Measurements from ENCODE around the gene TBC1D22A.

The TBC1D22A gene

DNA sequence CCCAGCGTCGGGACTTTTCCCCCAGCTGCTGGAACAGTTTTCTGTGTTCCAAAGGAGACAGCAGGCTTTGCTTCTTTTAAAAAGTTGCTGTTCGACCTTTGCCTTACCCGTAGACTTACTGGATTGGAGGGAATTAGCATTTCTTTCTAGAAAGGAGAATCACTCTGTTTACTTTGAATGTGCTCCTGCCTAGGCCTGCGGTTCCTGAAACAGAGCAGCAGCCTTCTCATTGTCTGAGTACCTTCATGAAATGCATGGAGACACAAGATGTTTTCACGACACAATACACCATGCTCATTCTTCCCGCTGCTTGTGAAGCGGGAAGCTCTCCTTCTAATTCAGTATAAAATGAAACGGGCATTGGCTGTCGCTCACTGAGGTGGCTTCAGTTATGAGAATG, 196.2 kb downstream of the TBC1D22A start:
- no peak for DNase-seq (ENCODE audit: low read depth)

DNA sequence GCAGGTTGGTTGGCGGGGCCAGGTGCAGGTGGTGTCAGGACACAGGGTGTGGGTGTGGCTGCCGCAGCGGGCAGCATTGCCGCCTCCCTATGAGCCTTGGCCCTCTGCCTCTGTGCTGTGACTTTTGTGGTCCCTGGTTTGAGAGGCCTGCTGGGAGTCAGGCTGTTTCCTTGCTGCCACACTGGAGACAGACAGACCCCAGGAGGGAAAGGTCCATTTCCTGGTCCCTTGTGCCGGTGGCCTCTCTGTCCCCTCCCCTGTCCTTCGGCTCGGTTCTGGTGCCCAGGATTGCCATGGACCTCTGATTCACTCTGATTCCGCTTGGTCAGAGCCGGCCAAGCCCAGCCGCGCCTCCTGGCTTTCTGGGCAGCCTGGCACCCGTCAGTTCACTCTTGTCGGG, 196.9 kb downstream of the TBC1D22A start:
- DNase-seq (ENCODE audit: low read depth): no peak

DNA sequence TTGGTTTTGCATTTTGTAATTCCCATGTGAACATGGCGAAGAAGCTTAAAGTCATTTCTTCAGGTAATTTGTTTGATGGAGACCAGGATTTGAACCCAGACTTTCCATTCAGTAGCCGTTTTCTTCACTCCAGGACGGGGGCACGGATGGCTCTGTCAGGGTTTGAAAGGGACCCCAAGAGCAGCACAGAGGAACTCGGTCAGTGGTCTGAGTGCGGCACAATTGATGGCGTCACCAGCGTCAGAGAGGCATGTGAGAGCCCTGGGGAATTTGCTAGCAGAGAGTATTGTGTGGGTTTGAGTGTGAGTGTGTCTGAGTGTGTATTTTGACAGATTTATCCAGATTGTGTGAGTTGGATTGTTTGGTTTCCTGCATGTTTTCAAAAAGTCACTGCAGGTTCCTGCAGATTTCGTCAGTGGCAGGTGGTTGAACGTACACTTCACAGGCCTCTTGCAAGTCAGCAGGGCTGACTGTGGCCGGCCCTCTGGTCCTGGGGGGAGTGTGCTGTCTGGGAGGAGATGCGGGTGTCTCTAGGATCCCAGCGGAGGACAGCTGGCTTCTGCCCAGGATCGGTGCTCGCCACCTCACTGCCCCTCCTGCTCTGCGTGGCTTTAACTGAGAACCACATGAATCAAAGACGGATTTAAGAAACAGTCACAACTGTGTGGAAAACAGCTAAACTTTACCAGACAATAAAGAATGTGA, 199.3 kb downstream of the TBC1D22A start:
- no peak for DNase-seq (ENCODE audit: low read depth)

DNA sequence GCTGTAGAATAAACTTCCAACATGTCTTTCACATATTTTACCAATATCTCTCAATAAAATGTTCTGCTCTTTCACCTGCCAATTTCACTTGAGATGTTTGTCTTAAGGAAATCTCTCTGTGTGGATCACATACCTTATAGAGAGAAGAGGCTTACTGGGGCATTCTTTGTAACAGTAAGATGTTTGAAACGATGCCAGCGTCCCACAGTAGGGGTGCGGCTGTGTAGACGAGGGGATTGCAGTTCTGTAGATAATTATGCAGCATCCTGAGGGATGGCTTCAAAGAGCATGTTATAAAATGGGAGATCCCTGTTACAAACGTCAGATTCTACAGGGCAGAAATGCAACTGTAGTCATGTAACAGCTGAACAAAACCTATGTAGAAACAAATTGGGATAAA, 200.0 kb downstream of the TBC1D22A start:
- no peak for DNase-seq (ENCODE audit: low read depth)

DNA sequence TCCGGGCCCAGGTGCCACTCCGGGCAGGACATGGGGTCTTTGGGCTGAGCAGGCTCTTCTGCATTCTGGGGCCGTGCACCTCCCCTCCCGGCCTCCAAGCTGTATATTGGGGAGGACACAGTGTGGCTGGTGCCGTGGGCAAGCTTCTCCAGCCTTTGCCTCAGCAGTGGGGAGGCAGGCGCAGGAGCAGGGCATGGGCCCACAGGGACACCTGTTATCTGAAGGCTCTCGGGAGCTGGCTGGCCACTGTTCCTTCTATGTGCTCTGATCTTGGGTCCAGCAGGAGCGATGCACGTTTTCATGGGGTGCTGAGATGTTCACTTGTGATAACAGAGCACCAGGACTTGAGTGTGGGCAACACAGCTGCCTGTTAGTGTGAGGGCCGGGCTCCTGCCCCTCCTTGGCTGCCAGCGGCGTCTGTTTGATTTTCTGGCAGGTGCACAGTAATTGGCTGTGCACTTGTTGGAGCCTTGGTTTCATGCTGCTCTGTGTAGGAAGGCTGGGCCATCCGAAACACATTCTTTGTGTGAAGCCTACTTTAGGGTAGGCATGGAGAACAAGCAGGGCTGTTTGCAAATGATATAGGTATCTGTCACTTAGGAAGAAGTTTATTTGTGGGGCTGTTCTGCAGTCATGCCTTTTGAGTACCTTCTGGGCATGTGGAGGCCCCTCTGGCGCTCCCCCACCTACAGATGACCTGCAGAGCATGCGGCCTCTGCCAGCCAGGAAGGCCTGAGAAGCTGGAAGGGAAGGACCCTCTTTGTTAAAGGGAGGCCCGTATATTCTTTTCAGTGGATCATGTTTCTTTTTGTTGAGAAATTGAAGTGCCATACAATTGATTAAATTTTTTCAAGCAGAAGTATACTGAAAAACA, 201.5 kb downstream of the TBC1D22A start:
- DNase-seq (ENCODE audit: low read depth): no peak

DNA sequence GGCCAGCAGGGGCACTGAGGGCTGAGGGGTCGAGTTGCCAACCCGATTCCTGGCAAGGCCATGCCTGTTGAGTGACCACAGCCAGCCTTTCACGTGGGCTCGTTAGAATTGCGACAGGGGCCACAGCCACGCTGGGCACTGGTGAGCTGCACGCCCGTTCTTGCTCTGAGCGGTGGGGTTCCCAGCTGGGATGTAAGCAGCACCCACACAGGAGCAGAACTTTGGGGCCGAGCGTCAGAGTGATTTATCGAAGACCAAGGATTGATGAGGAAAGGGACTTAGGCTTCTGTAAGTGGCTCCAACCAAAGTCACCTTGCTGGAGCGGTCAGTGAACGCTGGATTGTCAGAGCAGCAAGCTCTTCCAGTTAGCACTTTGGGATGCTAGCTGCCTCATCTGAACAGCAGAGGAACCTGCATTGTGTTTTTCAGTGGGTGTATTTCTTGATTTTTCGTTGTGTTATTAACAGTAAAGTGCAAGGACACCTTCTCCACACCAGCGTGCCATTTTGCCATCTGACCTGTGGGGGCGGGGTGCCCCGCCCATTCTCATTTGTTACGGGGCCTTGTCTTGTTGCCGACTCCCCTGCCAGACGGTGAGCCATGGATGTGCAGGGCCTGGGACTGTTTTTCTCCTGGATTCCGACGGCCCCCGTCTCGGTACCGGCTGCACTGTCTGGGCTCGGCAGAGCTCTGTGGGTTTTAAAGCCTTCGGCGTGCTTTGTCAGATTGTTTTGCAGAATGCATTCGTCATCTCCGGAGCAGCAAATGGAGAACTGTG, 202.5 kb downstream of the TBC1D22A start:
- DNase-seq (ENCODE audit: low read depth): no peak

DNA sequence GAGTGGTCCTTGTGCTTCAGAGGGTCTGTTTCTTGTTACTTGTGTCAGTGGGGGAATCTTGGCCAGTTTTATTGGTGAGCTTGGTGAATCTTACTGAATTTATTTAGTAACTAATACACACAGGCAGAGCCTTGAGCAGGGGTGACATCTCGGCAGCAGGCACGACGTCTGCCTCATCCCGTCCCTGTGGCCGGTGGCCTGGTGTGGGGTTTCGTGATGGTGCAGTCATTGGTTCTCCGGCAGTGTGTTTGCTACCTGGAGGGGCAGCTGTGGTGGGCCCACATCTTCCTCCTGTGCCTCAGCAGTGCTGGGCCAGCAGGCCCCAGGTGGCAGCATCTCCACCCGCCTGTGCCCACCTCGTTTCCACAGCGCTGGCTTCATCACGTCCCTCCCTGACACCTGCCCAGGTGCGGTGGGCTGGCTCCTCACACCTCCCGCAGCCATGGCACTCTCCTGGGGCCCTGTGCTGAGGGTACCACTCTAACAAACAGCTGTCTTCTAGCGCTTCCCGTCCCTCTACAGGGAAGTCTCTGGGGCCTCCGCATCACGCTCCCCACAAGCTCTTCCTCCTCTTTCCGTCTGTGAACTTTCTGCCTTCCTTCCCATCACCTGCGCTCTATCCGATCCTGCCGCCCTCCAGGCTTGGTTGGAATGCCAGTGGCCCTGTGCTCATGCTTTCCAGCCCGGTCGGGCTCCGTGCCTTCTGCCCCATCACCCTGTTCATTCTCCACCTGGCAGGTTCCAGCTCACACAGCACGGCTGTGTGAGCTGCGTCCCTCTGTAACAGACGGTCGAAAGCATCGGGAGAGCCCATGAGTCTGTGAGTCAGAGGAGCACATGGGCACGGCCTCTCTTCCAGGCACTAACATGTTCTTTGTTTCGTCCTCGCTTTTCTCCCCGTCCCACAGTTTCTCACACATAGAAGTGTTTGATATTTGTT, 203.4 kb downstream of the TBC1D22A start:
- no peak for DNase-seq (ENCODE audit: low read depth)

DNA sequence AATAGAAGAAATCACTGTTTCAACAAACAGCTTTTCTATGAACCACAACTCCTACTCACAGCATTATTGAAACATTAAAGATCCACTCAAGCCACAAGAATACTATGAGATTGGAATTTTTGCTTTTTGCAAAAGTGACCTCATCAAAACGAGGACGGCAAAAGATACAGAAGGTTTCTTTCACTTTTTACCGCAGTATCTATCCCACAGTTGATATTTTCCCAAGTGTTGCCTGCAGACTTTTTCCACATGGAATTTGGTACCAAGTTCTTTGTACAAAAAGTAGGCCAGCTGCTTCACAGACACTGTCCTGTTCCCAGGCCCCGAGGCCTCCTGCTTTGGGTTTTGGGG, 204.0 kb downstream of the TBC1D22A start:
- no peak for DNase-seq (ENCODE audit: low read depth)

DNA sequence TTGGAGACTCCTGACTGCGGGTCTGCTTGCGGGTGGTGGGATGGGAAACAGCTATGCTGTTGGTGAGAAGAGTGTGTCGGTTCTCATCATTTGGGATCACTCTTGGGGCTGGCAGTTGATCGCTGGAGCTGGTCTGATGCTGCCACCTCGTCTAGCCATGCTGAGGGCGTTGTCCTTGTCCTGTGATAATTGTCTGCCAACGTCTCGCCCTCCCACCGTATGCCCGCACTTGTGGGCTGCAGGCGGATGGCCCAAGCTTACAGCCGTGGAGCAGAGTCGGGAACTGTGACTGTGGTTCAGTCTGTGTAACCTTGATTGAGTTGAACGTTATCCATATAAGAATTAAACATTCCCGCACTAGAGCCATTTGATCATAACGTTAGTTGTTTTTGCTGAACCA, 204.4 kb downstream of the TBC1D22A start:
- DNase-seq (ENCODE audit: low read depth): no peak

DNA sequence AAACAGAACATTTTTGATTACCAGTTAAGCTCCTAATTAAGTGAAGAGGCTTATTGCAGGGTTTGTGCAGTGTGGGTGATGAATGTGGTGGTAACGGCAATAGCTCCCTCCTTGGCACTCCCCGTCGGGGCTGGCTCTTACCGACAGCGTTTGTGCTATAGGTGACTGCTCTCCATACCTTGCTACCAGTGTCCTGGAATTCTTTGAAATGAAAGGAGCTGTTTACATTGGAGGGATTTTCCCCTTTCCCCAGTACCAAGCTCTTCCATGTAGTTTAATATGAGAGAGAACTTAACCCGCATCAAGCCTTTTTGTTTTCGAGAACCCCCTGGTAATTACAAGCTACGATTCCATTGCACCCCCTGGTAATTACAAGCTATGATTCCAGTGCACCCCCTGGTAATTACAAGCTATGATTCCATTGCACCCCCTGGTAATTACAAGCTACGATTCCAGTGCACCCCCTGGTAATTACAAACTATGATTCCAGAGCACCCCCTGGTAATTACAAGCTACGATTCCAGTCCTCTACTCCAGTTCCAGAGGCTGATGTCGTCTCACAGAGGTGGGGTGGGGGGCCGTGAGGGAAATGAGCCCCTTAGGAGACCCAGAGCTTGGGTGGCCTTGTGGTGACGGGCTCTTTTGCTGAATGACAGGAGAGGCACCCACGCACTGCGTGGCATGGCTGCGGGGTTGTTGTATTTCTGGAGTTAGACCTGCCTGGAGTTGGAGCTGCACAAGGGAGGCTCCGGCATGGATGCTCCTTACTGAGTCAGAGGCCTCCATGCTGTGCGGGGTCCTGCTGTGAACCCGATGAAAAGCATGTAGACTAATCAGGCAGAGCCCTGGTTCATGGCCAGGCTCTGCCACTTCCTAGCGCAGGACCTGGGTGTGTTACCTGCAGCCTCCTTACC, 205.3 kb downstream of the TBC1D22A start:
- no peak for DNase-seq (ENCODE audit: low read depth)

DNA sequence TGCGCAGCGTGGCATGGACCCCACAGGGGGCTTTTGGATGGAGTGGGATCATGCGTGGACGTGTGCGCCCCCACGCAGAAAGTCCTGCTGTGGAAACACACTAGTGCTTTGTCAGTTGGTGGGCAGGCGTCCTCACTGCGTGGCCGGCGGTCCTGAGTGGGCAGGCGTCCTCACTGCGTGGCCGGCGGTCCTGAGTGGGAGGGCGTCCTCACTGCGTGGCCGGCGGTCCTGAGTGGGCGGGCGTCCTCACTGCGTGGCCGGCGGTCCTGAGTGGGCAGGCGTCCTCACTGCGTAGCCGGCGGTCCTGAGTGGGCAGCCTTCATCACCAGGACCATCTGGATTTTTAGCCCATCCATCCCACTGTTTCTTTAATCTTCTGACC, 205.9 kb downstream of the TBC1D22A start:
- no peak for DNase-seq (ENCODE audit: low read depth)

DNA sequence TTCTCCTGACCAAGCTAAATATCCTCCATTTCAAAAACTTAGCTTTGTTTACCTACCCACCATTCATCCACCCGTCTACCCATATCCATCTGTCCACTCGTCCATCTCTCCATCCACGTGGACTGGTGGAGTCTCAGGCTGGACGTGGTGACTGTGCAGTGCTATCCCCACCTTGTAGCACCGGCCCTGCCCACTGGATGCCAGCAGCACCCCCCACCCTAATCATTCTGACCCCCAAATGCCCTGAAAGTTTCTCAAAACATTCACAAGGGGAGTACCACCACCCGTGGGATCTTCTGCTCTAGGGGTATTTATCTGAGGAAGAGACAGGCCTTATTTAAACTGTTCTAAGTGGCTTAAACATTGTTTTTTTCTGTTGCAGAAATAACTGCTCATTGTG, 206.4 kb downstream of the TBC1D22A start:
- DNase-seq (ENCODE audit: low read depth): no peak

DNA sequence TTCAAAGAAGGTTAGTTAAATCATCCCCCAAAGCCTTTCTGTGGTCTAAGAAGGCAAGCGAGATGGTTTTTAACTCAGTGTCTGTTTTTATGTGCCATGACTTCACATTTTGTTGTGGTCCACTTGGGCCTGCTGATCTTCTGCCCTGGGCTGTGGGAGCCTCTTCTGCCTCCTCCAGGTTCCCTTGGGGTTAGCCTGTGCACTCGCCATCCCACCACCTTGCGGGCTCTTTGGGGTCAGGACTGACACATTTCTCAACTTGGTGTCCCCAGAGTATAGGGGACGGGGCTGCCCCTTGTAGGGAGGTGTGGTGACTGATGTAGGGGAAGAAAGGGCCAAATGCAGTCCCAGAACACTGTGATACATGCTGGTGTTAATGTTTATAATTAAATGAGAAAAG, 207.0 kb downstream of the TBC1D22A start:
- DNase-seq (ENCODE audit: low read depth): no peak

DNA sequence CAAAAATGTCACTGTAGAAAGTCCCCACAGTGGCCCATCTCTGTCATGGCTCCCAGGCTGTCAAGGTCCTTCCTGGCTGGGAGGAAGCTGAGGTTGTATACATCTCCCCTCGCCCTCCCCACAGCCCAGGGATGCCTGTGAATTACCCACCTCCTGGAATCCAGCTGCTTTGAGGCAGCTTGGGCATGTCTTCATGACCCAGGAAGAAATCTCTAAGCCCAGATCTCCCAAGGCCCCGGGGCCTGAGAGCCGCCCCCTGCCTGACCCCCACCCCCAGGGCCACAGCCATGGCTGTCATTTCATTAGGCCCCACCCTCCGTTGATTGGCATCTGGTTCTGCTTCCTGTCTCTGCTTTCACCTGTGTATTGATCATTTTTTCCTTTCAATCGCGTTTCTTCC, 207.5 kb downstream of the TBC1D22A start:
- DNase-seq (ENCODE audit: low read depth): no peak

DNA sequence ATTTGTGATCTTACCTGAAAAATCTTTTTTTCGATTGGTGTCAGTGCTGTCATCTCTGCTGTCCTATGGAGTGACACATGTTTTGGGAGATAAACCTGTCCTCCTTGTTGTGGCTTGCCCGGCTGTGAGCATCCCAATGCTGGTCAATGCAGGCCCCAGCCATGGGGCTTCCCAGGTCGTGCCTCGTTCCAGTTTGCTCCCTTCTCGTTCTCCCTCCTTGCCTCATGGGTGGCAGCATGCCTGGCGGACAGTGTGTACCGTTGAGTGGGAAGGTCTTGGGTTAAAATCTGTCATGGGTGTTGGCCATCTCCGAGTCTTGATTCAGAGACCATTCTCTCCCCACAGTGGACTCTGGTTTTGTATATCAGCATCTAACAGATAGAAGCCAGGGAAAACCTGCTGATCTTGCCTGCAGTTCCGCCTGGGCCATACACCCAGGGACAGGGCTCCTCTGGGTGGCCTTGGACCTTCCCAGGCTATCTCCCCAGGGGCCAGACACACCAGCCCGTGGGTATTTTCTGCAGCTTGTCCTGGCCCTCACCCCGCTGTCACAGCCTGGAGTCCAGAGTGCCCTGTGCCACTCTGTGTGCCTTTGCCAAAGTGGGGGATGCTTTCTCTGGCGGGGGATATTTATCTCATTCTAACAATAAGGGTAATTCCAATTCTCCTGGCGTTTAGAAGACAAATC, 208.1 kb downstream of the TBC1D22A start:
- no peak for DNase-seq (ENCODE audit: low read depth)

DNA sequence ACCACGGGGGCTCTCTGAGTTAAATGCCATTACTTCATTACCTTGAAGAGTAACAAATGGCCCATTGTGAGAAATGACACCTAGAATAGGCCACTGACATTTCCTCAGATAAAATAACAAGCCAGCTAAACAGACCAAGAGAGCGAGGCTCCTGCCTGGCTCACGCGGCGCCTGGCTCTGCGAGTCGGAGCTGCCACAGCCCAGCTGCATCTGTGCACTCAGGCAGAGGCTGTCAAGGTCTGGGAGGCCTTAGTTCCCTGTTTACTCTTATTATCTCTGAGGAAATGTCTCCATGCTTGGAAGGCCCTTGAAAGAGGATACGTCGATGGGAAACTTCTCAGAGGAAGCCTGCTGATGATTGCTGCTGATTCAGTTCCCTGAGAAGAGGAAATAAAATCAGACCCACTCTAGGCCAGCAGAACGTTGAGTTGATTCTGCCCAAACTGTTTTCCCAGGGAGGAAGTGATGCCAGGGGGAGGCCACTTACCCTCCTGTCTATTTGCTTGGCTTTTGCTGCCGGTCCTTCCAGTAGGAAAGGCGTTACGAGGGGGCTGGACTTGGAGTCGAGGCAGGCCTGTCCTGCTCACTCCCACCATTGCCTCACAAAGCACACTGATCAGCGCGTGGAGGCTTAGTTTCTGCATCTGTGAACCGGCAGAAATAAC, 208.8 kb downstream of the TBC1D22A start:
- no peak for DNase-seq (ENCODE audit: low read depth)

DNA sequence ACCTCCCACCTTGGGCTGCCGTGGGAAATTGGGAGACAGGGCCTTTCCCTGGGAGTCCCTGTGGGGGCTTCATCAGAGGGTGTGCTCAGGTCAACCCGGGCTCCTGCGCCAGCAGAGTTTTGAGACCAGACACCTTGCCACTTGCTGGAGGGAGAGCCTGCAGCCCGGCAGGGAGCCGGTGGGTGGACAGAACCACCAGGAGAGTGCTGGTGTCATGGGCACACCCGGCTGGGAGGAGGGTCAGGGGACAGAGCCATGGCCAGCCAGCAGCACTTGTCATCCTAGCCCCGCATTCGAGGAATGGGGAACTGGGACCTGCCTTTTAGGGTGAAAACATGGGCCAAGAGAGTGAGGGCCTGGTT, 209.3 kb downstream of the TBC1D22A start:
- no peak for DNase-seq (ENCODE audit: low read depth)

DNA sequence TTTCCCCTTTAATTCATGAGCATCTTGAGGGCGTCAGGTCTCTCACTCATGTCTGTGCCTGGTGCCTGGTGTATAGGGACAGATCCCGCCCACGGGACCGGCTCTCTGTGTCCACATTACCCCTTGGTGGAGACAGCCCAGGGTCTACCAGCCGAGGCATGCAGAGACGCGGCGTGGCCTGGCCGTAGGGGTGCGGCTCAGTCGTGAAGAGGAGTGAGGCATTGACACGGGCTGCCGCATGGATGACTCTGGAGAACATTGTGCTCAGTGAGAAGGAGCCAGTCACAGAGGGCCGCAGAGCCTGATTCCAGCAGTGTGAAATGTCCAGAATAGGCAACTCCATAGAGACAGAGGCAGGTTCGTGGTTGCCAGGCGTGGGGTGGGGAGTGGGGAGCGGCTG, 209.8 kb downstream of the TBC1D22A start:
- DNase-seq (ENCODE audit: low read depth): no peak

All from T-helper 22 cell (primary cell).